PFSK-1 (cell line): ENCODE results near the gene HIPK2.

Experiments
- FOXP2 ChIP-seq: optimal IDR thresholded peaks from 2 replicates; pipeline ENCODE3; 2011; ENCODE audit warnings: borderline replicate concordance, control low read depth, inconsistent platforms; ENCODE audit not compliant: insufficient read depth; ENCODE audit errors: extremely low read length, extremely low read depth
- POLR2AphosphoS5 ChIP-seq: IDR thresholded peaks from 2 replicates; pipeline ENCODE4 v1.6.1; 2012; ENCODE audit warnings: low read depth, mild to moderate bottlenecking, control low read depth, low read length, moderate library complexity
- SIN3A ChIP-seq: IDR thresholded peaks from 2 replicates; pipeline ENCODE4 v1.6.1; 2012; ENCODE audit warnings: mild to moderate bottlenecking, low read length, moderate library complexity, borderline replicate concordance; ENCODE audit not compliant: insufficient read depth
- TAF1 ChIP-seq: IDR thresholded peaks from 2 replicates; pipeline ENCODE4 v1.6.1; 2012; ENCODE audit warnings: low read length, control low read depth, borderline replicate concordance; ENCODE audit not compliant: insufficient read depth
- TF ChIP-seq, protein P1 (sequence below), 2 experiments: IDR thresholded peaks; 2 replicates each; pipeline versions ENCODE4 v1.6.1 to v1.8.0; 2011 to 2012; ENCODE audit warnings: low read depth in 2 of 2, low read length in 2 of 2, control low read depth in 1 of 2, inconsistent platforms in 1 of 2, mild to moderate bottlenecking in 1 of 2, moderate library complexity in 1 of 2; ENCODE audit not compliant: insufficient read depth in 1 of 2

Gene HIPK2

DNA sequence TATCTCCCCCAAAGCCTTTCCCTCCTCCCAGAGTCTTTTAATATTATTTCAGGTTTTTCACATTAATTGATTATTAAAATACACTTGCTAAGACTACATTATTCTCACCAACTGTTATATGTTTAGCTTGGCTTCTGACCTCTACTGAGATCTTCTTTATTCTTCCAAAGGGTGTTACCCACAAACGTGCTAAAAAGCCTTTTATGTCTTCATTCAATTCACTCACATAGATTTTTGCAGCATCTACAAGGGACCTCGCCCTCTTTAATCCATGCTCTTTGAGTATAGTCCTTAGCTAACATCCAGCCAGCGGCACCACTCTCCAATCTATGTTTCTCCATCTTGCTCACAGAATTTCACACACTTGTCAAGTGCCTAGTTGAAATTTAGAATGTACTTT, 115.9 kb downstream of the HIPK2 start:
- TF ChIP-seq TAF1 (no peak), FOXP2 (no peak), SIN3A (no peak), POLR2AphosphoS5 (no peak)
- TF ChIP-seq, protein P1, sequence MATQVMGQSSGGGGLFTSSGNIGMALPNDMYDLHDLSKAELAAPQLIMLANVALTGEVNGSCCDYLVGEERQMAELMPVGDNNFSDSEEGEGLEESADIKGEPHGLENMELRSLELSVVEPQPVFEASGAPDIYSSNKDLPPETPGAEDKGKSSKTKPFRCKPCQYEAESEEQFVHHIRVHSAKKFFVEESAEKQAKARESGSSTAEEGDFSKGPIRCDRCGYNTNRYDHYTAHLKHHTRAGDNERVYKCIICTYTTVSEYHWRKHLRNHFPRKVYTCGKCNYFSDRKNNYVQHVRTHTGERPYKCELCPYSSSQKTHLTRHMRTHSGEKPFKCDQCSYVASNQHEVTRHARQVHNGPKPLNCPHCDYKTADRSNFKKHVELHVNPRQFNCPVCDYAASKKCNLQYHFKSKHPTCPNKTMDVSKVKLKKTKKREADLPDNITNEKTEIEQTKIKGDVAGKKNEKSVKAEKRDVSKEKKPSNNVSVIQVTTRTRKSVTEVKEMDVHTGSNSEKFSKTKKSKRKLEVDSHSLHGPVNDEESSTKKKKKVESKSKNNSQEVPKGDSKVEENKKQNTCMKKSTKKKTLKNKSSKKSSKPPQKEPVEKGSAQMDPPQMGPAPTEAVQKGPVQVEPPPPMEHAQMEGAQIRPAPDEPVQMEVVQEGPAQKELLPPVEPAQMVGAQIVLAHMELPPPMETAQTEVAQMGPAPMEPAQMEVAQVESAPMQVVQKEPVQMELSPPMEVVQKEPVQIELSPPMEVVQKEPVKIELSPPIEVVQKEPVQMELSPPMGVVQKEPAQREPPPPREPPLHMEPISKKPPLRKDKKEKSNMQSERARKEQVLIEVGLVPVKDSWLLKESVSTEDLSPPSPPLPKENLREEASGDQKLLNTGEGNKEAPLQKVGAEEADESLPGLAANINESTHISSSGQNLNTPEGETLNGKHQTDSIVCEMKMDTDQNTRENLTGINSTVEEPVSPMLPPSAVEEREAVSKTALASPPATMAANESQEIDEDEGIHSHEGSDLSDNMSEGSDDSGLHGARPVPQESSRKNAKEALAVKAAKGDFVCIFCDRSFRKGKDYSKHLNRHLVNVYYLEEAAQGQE (IDR thresholded peaks at IDR 0.05; ENCODE audit: insufficient read depth in 1 of 2, low read depth in 2 of 2, low read length in 2 of 2), result no peak

GRCh38 chr7:139661043-139661440, 116.8 kb downstream of the HIPK2 start:
- TF ChIP-seq TAF1 (no peak), SIN3A (no peak), POLR2AphosphoS5 (no peak), FOXP2 (no peak)
- TF ChIP-seq, protein P1 (IDR thresholded peaks at IDR 0.05; ENCODE audit: insufficient read depth in 1 of 2, low read depth in 2 of 2, low read length in 2 of 2), result no peak

- TF ChIP-seq POLR2AphosphoS5 (no peak), TAF1 (no peak), FOXP2 (no peak), SIN3A (no peak)
- TF ChIP-seq, protein P1 (IDR thresholded peaks at IDR 0.05; ENCODE audit: insufficient read depth in 1 of 2, low read depth in 2 of 2, low read length in 2 of 2), result no peak
Observed at GRCh38 chr7:139660317-139661042, 117.3 kb downstream of the HIPK2 start.

GRCh38 chr7:139659922-139660316, 117.9 kb downstream of the HIPK2 start:
- TF ChIP-seq TAF1 (no peak), FOXP2 (no peak), SIN3A (no peak)
- TF ChIP-seq, protein P1 (IDR thresholded peaks at IDR 0.05; ENCODE audit: insufficient read depth in 1 of 2, low read depth in 2 of 2, low read length in 2 of 2), result no peak
